ENCODE measurements around the gene ECEL1.

Gene ECEL1

DNA sequence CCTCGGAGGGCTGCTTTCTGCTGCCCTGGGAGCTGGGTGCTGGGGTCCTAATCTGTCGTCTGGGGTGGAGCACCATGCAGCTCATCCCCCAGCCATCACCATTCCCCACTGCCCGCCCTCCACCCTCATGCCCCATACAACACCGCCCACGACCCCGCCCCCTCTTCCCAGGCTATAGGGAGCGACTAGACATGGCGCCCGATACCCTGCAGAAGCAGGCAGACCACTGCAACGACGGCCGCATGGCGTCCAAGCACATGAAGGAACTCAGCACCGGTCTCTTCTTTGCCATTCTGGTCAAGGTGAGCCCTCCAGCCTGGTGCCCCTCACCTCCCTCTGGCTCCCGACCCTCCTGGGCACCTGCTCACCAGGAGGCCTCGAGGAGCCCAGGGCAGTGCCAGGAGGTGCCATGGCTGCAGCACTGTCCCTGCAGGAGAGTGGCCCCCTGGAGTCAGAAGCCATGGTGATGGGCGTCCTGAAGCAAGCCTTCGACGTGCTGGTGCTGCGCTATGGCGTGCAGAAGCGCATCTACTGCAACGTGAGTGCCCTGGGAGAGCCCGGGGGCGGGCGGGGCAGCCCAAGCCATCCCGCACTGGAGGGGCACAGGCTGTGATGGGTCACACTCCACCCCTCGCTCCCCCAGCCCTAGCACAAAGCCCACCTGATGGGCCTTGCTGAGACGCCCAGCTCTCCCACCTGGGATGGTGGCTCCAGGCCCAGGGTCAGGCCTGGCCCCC lies 42.3 kb downstream of the ECEL1 start:
- in situ Hi-C loops (cut with MboI; ENCODE audit: low sequenced_read_pairs): loop anchor here (25.0 kb wide), 1 partner anchor 533 kb away; no protein-coding TSS in a partner anchor

- in situ Hi-C loops (cut with MboI; ENCODE audit: low sequenced_read_pairs): loop anchor here (25.0 kb wide), 1 partner anchor 532 kb away; no protein-coding TSS in a partner anchor
Measured at GRCh38 chr2:232444409-232445148, 43.1 kb downstream of the ECEL1 start.

DNA sequence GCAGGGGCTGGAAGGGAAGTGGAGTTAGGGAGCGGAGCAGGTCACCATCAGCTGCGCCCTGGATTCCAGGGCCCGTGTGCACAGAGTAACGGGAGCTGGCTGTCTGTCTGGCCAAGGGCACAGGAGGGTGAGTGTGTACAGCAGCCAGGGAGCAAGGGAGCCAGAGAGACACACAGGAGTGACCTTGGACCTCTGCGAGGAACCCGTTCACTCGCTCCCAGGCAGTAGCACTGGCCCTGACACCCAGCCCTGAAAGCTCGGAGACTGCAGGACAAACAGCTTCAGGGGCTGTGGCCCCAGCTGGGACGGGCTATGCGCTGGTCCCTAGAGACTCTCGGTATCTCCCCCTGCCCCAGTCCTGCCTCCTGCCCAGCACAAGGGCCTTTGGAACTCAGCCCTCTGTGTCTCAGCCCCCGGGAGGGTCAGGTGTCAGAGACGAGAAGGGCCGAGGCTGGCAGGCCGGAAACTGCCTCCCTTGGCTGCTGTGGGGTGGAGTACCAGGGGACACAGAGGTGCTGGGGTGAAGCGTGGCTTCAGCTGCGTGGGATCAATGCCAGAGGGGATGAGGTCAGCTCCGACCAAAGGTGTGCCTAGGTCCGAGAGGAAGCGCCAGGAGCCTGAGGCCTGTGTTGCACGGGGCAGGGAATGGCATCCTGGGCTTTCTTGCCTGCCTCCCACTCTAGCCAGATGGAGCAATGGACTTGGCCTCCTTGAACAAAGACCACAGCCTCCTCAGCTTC lies 43.8 kb downstream of the ECEL1 start:
- in situ Hi-C loops (cut with MboI; ENCODE audit: low sequenced_read_pairs): loop anchor here (25.0 kb wide), 1 partner anchor 532 kb away; no protein-coding TSS in a partner anchor

- in situ Hi-C loops (cut with MboI; ENCODE audit: low sequenced_read_pairs): loop anchor here (25.0 kb wide), 1 partner anchor 531 kb away; no protein-coding TSS in a partner anchor
Measured at GRCh38 chr2:232443047-232443446, 44.6 kb downstream of the ECEL1 start.

DNA sequence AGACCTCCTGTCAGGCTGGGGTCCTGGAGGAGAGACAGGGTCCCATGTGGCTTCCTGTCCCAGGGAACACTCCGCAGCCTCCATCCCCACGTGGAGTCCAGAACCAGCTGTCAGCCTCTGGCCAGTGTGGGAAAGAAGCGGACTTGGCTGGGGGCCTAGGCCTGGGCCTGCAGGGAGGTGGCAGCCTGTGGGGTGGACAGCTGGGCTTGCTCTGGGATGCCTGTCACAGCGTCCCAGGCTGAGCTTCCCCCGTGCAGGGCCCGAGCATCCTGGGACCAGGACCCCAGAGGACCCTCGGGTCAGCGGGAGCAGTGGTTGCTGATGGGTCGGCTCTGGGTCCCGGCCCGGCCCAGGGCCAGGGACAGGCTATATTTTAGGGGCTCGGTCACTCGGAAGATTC lies 45.2 kb downstream of the ECEL1 start:
- in situ Hi-C loops (cut with MboI; ENCODE audit: low sequenced_read_pairs): loop anchor here (25.0 kb wide), 1 partner anchor 530 kb away; no protein-coding TSS in a partner anchor

GRCh38 chr2:232441922-232442321 lies 45.7 kb downstream of the ECEL1 start:
- in situ Hi-C loops (cut with MboI; ENCODE audit: low sequenced_read_pairs): loop anchor here (25.0 kb wide), 1 partner anchor 530 kb away; no protein-coding TSS in a partner anchor

GRCh38 chr2:232441147-232441651 lies 46.4 kb downstream of the ECEL1 start:
- in situ Hi-C loops (cut with MboI; ENCODE audit: low sequenced_read_pairs): loop anchor here (25.0 kb wide), 1 partner anchor 529 kb away; no protein-coding TSS in a partner anchor

DNA sequence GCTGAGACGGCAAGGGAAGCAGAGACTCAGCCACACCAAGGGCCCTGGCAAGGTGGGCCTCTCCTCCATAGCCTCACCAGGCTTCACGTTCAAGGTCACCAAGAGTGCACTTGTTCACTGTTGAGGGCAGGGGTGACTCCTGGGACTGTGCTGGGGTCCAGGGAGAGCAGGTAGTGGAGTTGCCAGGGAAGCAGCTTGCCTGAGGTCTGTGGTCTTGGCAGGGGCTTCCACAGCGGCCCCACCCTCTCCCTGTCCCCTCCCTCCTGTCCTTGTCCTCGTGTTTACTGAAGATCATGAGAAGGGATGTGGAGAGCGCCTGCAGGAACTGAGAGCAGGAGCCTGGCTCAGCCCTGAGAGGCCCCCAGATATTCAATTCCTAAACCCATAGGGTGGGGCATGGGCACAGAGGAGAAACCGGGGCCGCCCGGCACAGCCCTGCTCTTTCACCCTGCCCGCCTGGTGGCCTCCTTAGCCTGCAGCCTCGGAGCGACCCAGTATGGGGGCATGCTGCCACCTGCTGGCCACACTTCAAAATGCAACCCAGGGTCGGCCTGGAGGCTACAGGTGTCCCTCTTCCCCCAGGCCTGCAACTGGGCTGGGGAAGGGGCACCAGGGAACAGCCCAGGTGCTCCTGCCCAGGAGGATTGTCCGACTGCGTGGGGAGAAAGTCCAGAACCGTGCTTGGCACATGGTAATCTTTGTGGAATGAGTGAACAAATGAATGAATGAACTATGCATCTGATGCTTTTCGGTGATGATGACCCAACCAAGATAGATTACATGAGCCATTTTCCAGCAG lies 47.2 kb downstream of the ECEL1 start:
- in situ Hi-C loops (cut with MboI; ENCODE audit: low sequenced_read_pairs): loop anchor here (25.0 kb wide), 1 partner anchor 528 kb away; no protein-coding TSS in a partner anchor

- in situ Hi-C loops (cut with MboI; ENCODE audit: low sequenced_read_pairs): loop anchor here (25.0 kb wide), 1 partner anchor 527 kb away; no protein-coding TSS in a partner anchor
Measured at GRCh38 chr2:232439758-232440135, 47.9 kb downstream of the ECEL1 start.

DNA sequence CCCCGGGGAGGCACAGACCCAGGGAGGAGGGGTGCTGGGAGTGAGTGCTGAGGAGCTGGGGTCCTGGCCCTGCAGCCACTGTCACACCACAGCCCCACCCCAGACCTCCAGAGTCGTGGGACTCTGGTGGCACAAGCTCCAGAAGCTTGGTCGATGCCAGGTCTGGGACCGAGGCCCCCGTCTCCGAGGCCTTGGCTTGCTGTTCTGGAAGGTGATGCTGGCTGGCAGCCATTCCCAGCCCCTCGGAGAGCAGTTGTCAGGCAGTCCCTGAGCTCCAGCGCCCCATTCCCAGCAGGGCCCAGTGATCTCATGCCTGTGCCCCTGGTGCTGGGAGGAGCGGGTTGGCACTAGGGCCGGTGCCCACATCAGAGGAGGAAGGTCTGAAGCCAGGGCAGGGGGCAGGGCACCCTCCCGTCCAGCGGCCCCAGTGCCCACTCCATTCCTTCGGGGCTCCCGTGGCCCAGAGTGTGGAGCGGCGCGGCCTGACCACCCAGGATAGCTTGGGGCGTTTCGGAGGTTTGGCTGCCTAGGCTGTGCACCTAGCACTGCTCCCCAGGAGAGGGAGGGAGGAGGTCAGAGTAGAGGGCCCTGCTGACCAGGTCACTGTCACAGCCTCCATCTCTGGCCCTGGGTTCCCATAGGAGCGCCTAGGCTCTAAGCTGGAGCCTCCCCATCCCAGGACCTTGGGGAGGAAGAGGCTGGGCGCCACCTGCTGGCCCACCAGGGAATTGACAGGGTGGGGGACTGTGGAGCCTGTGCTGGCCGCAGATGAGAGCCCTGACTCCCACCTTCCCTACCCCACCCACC lies 48.5 kb downstream of the ECEL1 start:
- in situ Hi-C loops (cut with MboI; ENCODE audit: low sequenced_read_pairs): loop anchor here (25.0 kb wide), 1 partner anchor 527 kb away; no protein-coding TSS in a partner anchor

- in situ Hi-C loops (cut with MboI; ENCODE audit: low sequenced_read_pairs): loop anchor here (25.0 kb wide), 1 partner anchor 526 kb away; no protein-coding TSS in a partner anchor
Measured at GRCh38 chr2:232438091-232438490, 49.5 kb downstream of the ECEL1 start.

- in situ Hi-C loops (cut with MboI; ENCODE audit: low sequenced_read_pairs): loop anchor here (25.0 kb wide), 1 partner anchor 525 kb away; no protein-coding TSS in a partner anchor
Measured at GRCh38 chr2:232437195-232437571, 50.5 kb downstream of the ECEL1 start.

DNA sequence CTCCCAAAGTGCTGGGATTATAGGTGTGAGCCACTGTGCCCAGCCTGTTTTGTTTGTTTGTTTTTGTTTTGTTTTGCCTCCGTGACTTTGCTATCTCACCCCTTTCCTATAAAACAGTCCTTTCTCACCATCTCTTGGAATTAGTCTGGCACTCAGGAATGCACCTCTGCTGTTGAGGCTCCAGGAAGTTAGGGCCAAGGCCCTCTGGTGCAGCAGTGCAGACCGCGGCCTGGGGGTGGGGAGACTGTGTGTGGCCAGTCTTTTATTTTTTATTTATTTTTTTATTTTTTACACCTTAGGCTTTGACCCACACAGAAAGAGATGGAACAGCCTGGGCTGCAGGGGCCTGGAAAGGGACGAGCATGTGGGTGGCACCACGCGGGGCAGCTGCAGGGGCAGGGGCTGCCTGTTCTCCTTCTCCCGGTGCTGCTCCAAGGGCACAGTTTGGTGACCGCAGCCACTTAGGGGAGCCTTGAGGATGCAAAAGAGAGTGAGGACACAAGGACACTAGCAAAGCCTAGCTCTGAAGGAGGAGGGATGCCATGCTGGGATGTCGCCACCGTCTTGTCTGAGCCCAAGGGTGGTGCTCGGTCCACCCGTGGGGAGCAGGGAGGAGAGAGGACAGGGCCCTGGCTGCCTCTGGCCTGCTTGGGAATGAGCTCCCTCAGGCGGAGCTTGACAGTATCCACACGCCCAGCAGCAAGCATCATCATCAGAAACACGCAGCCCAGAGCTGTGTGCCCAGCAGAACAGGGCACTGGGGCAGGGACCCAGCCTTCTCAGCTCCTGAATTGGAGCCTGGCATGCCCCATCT lies 51.0 kb downstream of the ECEL1 start:
- in situ Hi-C loops (cut with MboI; ENCODE audit: low sequenced_read_pairs): loop anchor here (25.0 kb wide), 1 partner anchor 524 kb away; no protein-coding TSS in a partner anchor

DNA sequence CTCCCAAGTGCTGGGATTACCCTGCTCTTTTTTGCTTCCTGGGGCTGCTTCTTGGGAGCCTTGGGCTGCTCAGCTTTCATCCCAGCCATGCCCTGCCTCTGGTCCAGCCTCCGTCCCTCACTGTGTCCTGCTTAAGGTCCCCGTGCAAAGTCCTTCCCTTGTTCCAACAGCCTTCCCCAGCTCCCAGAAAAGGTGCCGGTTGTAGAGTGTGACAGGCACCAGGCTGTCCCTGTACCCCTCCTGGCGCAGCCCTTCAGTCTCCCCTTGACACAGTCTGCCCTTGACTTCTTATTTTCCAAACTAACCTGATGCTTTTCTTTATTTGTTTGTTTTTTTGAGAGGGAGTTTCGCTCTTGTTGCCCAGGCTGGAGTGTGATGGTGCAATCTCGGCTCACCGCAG lies 51.8 kb downstream of the ECEL1 start:
- in situ Hi-C loops (cut with MboI; ENCODE audit: low sequenced_read_pairs): loop anchor here (25.0 kb wide), 1 partner anchor 524 kb away; no protein-coding TSS in a partner anchor

DNA sequence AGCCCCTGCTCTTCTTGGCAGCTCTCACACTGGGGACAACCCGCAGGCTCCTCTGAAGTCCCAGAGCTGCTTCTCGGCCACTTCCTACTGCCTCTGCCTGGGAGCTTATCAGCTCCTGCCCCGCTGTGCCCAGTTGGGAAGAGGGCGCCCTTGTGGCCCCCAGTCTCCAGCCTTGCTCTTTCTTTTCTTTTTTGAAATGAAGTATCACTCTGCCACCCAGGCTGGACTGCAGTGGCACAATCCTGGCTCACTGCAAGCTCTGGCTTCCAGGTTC lies 52.3 kb downstream of the ECEL1 start:
- in situ Hi-C loops (cut with MboI; ENCODE audit: low sequenced_read_pairs): loop anchor here (25.0 kb wide), 1 partner anchor 523 kb away; no protein-coding TSS in a partner anchor

GRCh38 chr2:232434563-232435374 lies 52.9 kb downstream of the ECEL1 start:
- in situ Hi-C loops (cut with MboI; ENCODE audit: low sequenced_read_pairs): loop anchor here (25.0 kb wide), 1 partner anchor 522 kb away; no protein-coding TSS in a partner anchor

- in situ Hi-C loops (cut with MboI; ENCODE audit: low sequenced_read_pairs): loop anchor here (25.0 kb wide), 1 partner anchor 522 kb away; no protein-coding TSS in a partner anchor
Measured at GRCh38 chr2:232434091-232434490, 53.5 kb downstream of the ECEL1 start.

All from HL-60/S4 treated with phorbol 12-myristate 13-acetate at 8.2 ng/mL for 4 days and 3 days (cell line).